CD4-positive, alpha-beta T cell treated with Interleukin-17A for 1 hour (primary cell): ENCODE data around the gene KCTD20.
"Not testable (repeated sequence)": the region's sequence is repeated elsewhere in the genome, so short reads cannot be mapped to it uniquely, and the experiment has no call there.

Experiments
- DNase-seq: peaks from one replicate; pipeline ENCODE4 v3.0.0-alpha.2; 2020

The KCTD20 gene

DNA sequence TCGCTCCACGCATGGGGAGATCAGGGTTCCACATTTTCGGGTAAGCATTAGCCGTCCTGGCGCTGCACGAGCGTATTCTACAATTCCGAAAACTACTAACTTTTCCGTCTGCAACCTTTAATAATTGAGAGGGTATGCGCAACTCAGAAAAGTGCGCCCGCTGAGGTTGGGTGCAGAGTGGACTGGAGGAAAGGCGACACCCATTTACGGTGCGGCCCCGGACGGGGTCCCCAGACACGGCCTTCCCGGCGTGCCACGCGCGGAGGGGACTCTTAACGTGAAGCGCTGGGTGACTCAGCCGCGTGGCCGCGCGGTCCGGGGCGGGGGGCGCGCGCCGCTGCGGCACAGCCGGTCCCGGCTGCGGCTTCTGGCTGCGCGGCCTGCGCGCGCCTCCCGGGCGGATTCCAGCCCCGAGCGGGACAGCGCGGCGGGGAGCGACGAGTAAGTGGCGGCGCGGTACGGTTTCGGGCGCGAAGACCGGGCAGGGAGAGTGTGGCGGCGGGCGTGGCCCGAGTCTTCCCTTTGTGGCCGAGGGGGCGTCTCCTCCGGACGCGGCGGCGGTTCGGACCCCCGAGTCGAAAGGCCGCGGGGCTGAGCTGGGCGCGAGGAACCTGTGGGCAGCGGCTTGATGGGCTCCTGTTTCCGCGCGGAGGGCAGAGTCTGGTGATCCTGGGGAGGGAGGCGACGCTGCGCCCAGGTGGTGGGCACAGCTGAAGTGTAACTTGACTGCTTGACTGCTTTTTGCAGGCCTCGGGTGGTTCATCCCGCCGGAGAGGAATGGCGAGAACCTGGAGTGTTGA is at the start of gene KCTD20, which contains the start of gene PXT1:
Gene KCTD20 (plus strand): TSS at position 330 of the 800 bp plus-strand sequence. CDS start 27,098 bp downstream, outside the sequence.
Gene PXT1 (minus strand): TSS at position 184 of the 800 bp plus-strand sequence. CDS start 16,772 bp downstream, outside the sequence.
- DNase-seq: peak; percentile 87

DNA sequence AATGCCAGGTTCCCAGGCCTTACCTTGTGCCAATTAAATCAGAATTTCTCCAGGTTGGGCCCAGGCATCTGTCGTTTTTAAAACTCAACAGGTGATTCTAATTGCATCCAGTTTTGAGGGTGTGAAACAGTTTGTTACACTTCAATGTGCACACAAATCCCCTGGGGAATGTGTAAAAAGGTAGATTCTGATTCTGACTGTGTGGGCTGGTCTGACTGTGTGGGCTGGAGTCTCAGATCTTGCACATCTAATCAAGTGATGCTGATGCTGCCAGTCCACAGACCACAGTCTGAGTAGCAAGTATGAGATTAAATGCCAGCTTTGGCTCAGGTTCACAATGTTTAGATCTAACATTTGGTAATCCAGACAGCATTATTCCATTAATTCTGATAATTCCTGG is 42.8 kb upstream of the KCTD20 start:
- DNase-seq: no peak

DNA sequence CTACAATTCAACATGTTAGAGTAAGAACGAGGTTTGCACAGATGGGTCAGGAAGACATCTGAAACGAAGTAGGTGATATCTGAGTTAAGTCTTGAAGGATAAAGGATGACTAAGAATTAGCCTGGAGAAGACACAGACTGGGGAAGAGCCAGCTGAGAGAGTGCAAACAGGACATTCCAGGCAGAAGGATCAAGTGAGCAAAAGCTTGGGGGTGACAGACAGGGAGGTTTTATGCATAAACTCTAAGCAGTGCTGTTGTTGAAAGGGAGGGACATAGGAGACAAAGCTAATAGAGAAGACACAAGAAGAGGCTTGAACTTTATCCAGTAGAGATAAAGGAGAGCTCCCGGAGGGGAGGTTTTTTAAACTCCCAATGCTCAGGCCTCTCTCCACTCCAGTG is 40.3 kb upstream of the KCTD20 start:
- DNase-seq: no peak

DNA sequence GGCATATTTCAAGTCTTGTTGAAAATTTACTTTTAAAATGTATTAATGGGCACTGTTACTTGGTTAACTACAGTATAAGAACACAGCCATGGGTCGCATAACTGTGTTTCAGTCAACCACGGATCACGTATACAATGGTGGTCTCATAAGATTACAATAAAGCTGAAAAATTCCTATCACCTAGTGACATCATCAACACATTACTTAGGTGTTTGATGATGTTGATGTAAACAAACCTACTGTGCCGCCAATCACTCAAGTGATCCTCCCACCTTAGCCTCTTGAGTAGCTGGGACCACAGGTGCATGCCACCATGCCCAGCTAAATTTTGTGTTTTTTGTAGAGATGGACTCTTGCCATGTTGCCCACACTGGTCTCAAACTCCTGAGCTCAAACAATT is 38.6 kb upstream of the KCTD20 start:
- DNase-seq: no peak

DNA sequence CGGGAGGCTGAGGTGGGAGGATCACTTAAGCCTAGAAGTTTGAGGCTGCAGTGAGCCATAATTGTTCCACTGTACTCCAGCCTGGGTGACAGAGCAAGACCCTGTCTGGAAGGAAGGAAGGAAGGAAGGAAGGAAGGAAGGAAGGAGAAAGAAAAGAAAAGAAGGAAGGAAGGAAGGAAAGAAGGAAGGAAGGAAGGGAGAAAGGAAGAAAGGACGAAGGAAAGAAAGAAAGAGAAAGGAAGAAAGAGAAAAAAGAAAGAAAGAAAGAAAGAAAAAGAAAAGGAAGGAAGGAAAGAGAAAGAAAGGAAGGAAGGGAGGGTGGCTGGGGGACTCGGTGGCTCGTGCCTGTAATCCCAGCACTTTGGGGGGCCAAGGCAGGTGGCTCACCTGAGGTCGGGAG is 33.1 kb upstream of the KCTD20 start:
- not testable (repeated sequence) for DNase-seq

DNA sequence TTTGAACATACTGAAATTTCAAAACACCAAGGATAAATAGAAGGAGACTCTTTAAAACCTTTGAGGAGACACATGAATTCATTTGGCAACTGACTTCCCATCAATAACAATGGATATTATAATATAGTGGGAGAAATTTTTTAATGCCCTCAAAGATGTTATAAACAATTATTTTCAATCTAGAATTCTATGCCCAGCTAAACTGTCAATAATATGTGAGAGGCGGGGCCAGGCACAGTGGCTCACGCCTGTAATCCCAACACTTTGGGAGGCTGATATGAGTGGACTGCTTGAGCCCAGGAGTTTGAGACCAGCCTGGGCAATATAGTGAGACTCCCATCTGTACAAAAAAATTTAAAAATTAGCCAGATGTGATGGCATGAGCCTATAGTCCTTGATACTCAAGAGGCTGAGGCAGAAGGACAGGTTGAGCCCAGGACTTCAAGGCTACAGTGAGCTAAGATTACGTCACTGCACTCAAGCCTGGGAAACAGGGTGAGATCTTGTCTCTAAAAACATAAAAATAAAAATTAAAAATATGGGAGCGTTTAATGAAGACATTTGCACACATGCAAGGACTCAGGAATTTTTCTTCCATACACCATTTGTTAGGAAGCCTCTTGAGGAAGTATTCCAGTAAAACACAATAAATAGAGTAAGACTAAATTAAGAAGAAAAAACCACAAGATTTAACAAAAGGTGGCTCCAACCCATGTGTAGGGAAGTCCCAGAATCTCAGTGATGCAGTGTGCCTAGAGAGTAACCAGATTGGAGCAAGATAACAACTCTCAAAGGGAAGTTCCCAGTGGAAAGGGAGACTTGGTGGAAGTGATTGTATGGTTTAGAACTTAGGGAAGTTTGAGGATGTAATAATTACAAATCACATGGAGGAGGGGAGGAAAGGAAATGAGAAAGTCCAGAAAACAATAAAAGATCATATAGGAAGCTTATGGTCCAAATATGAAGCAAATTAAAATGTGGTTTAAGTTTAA is 29.0 kb upstream of the KCTD20 start:
- DNase-seq: no peak

DNA sequence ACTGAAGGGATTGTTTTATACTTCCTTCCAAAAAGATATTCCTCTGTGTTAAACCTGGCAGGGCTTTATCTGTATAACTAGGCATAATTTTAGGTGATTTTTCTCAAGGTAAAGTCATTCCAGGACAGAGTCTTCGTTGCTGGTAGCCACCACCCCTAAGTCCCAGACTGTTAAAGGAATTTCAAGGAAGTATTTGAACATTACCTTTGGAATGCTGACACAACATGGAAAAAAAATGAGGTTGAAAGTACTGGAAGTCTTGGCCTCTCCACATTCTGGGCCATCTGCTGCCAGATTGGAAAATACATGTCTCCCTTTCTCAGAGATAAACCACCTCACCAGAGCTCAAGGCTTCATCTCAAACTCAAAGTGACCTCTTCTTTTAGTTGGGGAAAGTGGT is 28.3 kb upstream of the KCTD20 start:
- DNase-seq: no peak

DNA sequence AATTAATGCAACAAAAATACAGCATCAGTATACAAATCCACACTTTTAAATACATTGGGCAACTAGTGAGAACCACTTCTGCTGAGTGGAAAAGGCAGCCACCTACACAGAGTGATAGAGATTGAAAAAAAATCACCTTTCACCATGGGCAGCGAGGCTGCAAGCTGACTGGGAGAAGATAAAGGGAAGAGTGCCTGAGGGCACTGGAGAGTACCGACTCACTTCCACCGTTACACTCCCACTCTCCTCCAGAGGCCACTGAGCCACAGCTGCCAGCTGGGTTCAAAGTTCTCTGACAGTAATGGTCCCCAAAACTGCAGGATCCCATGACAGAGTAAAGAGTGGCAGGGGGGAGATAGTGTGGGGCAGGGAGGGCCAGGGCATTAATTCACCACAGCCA is 24.2 kb upstream of the KCTD20 start:
- no peak for DNase-seq

DNA sequence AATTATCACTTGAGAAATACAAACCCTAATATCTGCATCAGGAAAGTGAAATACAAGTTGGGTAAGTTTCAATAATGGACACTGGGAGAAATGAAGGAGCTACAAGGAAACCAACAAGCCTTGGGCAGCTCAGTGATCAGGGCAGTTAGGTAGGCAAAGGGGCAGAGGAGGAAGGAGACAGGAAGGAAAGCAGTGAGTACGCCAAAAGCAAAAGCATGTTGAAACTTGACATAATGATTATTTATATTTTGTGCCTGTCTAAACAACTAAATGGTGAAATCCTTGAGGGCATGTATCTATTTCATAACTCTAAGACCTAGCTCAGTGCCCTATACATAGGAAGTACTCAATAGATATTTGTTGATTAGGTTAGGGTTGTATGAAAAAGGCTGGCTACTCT is 23.5 kb upstream of the KCTD20 start:
- DNase-seq: no peak

DNA sequence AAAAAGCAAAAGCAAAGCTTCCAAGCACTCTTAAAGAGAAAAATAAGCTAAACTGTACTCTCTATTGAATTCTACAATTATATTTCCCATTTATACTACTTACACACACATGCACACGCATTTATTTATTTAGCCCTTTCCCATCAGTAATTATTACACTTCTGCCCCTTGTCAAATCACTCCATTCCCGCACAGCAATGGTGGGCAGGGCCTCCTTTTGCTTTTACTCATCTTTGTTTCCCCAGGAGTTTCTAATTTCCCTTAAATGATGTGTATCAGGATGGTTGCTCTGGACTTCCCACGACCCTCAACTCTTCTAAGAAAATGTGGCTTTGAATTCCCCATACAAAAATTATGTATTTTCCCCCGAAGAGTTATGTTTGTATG is 20.1 kb upstream of the KCTD20 start:
- DNase-seq: no peak

DNA sequence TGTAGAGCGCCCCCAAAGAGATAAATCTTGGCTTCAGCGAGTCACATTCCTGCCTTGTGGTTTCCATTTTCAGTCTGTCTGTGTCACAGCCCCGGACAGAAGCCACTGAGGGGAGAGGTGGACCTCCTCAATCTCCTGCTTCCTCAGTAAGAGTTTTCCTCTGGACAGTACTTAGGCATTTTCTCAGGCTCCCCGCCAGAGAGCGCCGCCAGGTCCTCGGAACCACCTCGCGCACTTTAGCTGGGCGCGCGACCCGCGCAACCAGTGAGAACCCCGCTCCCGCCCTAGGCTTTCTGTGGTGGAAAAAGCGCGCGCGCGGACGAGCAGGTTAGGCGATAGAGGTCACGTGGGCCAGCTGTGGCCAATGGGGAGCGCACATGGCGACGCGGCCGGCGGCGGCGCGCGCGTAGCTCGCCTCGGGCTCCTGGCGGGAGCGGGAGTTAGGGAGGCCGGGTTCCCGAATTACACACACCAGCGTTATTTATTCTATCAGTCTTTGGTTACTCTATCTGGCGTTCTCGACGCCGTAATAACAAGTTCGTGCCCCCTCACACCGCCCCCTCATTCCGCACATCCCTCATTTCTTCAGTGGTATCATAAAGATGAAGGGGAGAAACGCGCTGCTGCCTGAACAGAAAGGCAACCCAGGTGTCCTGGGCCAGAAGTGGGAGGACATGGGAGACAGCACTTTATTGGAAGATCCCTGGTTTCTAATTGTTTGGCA is 19.5 kb upstream of the KCTD20 start:
- DNase-seq: peak; percentile 98

DNA sequence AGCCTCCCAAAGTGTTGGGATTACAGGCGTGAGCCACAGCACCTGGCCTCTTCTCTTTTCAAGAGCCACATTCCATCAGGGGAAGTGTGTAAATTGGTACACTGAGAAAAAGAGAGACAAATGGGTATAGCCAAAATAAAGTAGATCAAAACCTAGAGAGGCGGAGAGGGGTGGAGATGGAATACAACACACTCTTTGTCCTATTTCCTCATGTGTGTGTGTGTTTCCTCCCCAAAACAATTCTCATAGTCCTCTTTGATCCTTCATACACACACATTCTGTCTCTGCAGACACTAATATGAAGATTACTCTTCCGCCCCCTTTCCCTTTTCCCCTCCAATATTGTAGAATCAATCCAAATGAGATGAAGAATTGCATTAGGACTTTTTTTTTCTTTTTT is 16.2 kb upstream of the KCTD20 start:
- no peak for DNase-seq

DNA sequence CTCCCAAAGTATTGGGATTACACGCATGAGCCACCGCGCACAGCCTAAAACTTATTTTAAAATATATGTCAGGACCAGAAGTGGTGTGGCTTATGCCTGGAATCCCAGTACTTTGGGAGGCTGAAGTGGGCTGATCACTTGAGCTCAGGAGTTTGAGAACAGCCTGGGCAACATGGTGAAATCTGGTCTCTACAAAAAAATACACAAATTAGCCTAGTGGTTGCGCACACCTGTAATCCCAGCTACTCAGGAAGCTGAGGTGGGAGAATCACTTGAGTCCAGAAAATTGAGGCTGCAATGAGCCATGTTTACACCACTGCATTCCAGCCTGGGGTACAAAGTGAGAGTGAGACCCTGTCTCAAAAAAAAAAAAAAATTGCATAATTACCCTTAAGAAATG is 13.9 kb upstream of the KCTD20 start:
- DNase-seq: no peak

DNA sequence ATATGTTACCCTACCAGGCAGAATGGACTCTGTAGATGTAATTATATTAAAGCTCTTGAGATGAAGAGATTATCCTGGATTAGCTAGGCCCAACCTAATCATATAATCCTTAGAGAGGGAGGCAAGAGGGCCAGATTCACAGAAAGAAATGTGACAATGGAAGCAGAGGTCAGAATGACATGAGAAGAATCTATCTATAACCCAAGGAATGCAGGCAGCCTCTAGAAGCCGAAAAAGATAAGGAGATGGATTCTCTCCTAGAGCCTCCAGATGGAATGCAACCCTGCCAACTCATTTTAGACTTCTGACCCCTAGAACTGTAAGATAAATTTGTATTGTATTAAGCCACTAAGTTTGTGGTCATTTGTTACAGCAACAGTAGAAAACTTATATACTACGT is 12.4 kb upstream of the KCTD20 start:
- no peak for DNase-seq

DNA sequence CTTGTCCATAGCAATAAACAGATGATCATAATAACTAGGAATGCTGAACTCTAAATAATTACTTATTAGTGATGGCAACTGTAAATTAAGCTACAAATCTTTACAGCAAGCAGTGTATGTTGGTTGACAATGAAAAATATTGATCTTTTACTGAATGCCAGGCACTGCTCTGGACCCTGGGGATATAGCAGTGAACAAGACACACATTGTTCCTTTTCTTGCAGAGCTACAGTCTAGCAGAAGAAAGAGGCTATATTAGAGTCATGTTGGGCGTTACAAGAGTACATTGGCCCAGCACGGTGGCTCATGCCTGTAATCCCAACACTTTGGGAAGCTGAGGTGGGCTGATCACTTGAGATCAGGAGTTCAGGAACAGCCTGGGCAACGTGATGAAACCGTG is 11.6 kb upstream of the KCTD20 start:
- DNase-seq: no peak

DNA sequence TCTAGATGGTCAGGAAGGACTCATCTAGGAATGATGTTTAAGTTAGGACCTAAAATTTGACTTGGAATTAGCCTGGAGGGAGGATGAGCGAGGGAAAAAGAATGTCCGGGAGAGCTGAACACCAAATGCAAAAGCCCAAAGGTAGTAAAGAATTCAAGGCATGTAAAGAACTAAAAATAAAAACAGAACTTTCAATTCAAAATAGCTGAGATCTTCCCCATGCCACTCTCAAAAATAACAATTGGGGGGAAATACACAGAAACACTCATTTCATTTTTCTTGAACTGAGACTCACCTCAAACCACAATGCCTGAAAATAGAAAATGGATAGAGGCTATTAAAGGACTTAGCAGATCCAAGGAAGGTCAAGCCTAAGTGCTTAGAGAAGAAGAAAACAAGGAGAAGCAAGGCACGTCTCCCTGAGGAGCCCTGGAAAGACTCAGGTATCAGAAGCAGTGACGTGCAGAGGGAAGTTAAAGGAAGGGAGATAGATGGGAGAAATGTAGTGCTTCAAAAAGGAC is 10.6 kb upstream of the KCTD20 start:
- DNase-seq: no peak

DNA sequence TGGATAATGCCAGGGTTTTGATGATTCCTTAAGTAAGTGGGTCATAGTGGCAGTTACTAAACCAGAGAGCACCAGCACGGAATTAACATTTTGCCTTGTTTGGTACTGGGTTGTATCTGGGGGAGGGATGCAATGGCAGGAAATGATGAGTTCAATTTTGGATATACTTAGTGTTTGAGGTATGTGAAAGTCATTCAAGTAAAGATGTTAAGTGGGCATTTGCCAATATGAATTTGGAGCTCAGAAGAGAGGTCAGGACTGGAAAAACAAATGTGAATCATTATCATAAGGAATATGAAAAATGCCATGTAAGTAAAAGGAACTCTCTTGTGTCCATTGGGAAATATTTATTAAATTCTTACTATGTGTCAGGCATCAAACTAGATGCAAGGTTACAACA is 6.3 kb upstream of the KCTD20 start:
- DNase-seq: no peak

DNA sequence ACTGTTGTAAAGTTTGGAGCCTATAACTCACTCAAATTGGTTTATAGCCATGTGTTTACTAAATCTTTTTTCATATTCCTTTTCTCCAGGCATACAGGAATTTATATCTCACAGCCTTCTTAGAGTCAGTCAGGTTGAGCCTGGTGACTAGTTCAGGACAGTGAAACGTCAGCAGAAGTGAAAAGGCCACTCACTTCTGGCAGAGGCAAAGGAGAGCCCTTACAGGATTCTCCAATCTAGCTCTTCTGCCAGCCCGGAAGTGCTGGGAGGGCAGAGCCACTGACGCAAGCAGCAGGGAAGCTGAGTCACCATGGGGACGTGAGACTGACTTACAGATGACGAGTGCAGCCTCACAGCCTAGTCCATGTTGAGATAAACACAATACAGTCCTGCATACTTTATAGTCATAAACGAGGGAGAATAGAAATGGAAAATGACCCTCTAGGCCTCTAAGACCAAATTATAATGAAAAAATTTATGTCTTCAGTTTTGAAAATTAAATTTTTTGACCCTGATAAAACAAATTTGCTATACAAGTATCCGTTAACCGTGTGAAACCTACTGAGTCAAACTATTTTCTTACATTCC is 1.4 kb upstream of the KCTD20 start:
- peak; percentile 86 for DNase-seq

DNA sequence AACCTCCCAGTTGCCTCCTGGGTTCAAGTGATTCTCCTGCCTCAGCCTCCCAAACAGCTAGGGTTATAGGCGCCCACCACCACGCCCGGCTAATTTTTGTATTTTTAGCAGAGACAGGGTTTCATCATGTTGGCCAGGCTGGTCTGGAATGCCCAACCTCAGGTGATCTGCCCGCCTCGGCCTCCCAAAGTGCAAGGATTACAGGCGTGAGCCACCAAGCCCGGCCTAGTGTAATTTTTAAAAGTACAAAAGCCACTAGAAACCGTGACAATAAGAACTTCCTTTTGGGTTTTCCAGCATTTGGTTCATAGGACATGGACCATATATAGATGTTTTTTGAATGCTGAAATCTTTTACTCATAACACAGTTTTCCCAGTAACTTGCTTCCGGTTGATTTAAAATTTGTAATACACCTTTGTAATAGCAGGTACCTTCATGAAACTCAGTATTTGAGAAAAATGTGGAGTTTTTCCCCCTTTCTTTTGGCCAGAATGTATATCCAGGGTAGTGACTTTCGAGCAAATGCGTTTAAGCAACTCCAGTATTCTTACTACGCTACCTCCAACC is 613 bp upstream of the KCTD20 start:
- DNase-seq: no peak

DNA sequence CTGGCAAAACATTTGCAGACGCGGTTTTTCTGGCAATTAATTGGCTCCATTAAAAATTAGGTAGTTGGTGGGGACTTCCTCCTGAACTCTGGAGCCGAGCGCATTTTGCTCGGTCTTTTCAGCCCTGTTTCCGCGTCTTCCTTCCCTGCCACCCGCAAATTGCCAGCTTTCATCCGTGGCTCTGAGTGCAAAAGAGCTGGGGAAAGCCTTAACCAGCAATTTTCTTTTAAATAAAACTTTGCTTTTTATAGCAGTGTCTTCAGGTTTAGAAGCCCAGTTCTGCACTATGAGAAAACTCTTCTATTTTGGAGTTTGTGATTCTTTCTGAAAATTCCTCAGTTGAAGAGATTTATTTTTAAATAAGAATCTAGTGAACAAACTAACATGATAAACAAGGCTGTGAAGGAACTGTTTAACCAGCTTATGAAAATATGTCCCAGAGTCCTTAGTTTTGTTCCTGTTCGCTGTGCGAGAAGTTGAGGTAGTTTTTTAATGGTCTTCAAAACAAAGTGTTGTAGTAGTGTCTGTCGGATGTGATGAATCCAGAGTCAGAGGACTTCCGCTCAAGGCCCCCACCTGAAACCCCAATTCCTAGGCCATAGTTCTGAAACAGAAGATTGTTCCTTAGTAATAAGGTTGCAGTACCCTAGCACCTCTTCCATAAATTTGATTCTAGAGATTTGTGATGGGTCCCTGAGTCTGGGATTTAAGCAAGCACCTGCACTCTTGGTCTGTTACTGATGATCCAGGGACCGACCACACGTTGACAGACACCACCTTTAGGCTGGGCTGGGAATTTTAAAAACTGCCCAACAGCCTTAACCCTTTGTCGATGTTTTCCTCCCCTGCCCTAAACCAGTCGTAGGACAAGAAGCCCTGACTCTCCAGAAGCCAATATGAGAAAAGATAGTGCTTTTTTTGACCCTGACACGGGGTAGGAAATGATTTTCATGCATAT is 950 bp downstream of the KCTD20 start:
- DNase-seq: peak; percentile 34

DNA sequence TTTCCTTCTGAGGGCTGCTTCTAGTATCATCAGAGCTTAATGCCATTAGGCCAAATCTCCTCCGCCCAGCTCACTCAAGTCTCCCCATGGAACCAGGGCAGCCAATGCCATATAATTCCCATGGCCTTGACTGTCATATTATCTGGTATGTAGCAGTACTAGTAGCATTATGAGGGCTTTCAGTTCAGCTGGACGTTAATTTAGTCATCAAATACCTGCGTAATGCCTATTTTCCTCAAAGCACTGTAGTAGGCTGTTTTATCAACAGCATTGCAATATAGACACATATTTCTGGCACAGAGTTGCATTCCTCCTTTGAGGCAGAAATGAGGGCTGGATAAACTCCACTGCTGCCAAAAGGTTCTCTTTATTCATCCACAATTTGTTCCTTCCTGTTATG is 1.7 kb downstream of the KCTD20 start:
- DNase-seq: no peak
